SU-DHL-6 (cell line): ENCODE results near the gene PTPRN2.
A peak's percentile ranks its signal among the peaks of the same experiment; 100 is the strongest.

Experiments
- H2AFZ ChIP-seq: fragments of 200-600 bp; sonication (generic); 2 replicates; pipeline ENCODE4 v1.6.1; 2014; ENCODE audit warnings: low read depth, mild to moderate bottlenecking, moderate library complexity, mixed read lengths, antibody characterized with exemption, low read length; ENCODE audit not compliant: severe bottlenecking
- H3F3A ChIP-seq: fragments of 200-600 bp; shearing (Covaris generic); 2 replicates; pipeline ENCODE4 v1.6.0; 2016; ENCODE audit warnings: antibody characterized with exemption, mild to moderate bottlenecking; ENCODE audit not compliant: insufficient read depth
- H3K27ac ChIP-seq: fragments of 200-600 bp; sonication (generic); 2 replicates; pipeline ENCODE4 v1.5.1; 2016; ENCODE audit warnings: low read depth, mild to moderate bottlenecking, low read length, moderate library complexity, mixed read lengths
- H3K27me3 ChIP-seq: fragments of 200-600 bp; sonication (generic), shearing (Covaris generic); 2 replicates; pipeline ENCODE4 v1.6.0; 2014; ENCODE audit warnings: mild to moderate bottlenecking, low read length
- H3K36me3 ChIP-seq: fragments of 200-600 bp; sonication (generic); 2 replicates; pipeline ENCODE4 v1.6.1; 2014; ENCODE audit warnings: mild to moderate bottlenecking, low read length, mixed read lengths
- H3K4me2 ChIP-seq: fragments of 300-600, 200-600 bp; shearing (Covaris generic), sonication (generic); 2 replicates; pipeline ENCODE4 v1.6.0; 2014; ENCODE audit warnings: low read length, low read depth, mild to moderate bottlenecking; ENCODE audit not compliant: poor library complexity, severe bottlenecking
- H3K4me3 ChIP-seq: fragments of 200-600 bp; sonication (generic); 2 replicates; pipeline ENCODE4 v1.5.1; 2014; ENCODE audit warnings: antibody characterized with exemption, low read length, mild to moderate bottlenecking, mixed read lengths; ENCODE audit not compliant: insufficient read depth, poor library complexity, severe bottlenecking
- H3K79me2 ChIP-seq: fragments of 200-600 bp; sonication (generic); 2 replicates; pipeline ENCODE4 v1.6.1; 2014; ENCODE audit warnings: mild to moderate bottlenecking, low read length, moderate library complexity; ENCODE audit not compliant: insufficient read depth
- H3K9ac ChIP-seq: fragments of 200-600 bp; sonication (generic); 2 replicates; pipeline ENCODE4 v1.7.0; 2014; ENCODE audit warnings: mild to moderate bottlenecking, low read length
- H3K9me2 ChIP-seq: fragments of 200-600 bp; sonication (generic); replicated peaks from 2 replicates; pipeline ENCODE4 v1.6.1; 2014; ENCODE audit warnings: low read length; ENCODE audit not compliant: insufficient read depth
- H3K9me3 ChIP-seq: fragments of 200-600 bp; sonication (generic); 2 replicates; pipeline ENCODE4 v1.6.1; 2014; ENCODE audit warnings: low read length, mixed read lengths; ENCODE audit not compliant: insufficient read depth
- H4K20me1 ChIP-seq: fragments of 200-600 bp; sonication (generic); 2 replicates; pipeline ENCODE4 v1.6.1; 2014; ENCODE audit warnings: low read depth, mild to moderate bottlenecking, antibody characterized with exemption, low read length, moderate library complexity, mixed read lengths
- CTCF ChIP-seq: fragments of 200-600 bp; sonication (generic); IDR thresholded peaks from one replicate; pipeline ENCODE4 v1.5.1; 2017; ENCODE audit warnings: antibody characterized with exemption, mild to moderate bottlenecking, low read length, moderate library complexity; ENCODE audit not compliant: insufficient read depth, poor library complexity, severe bottlenecking
- EZH2phosphoT487 ChIP-seq: fragments of 200-600 bp; sonication (generic), shearing (Covaris generic); conservative IDR thresholded peaks from 2 replicates; pipeline ENCODE4 v1.6.1; 2018; ENCODE audit warnings: mild to moderate bottlenecking, antibody characterized with exemption, low read length, moderate library complexity, mixed read lengths

Gene PTPRN2

GRCh38 chr7:158542651-158543566 lies 44.7 kb downstream of the PTPRN2 start:
- Histone ChIP-seq H3K79me2 (no peaks in the 10 kb centered on the region), H3K27me3 (no peaks in the 10 kb centered on the region), H3K9me3 (no peaks in the 10 kb centered on the region), H3K9ac (no peak overlapping the region), H2AFZ (no peak overlapping the region), H3K4me2 (no peak overlapping the region), H3K4me3 (no peak overlapping the region), H3F3A (no peaks in the 10 kb centered on the region), H4K20me1 (no peaks in the 10 kb centered on the region), H3K9me2 (no peaks in the 10 kb centered on the region), H3K36me3 (no peaks in the 10 kb centered on the region), H3K27ac (no peak overlapping the region)
- TF ChIP-seq EZH2phosphoT487 (no peak), CTCF (no peak)

- H3K9me2 ChIP-seq, result no peaks in the 10 kb centered on the region
- no peaks in the 10 kb centered on the region for H3K36me3 ChIP-seq
- H3K79me2 ChIP-seq, result no peaks in the 10 kb centered on the region
- H3K27me3 ChIP-seq, result no peaks in the 10 kb centered on the region
- no peak for TF ChIP-seq EZH2phosphoT487
- no peak for TF ChIP-seq CTCF
- H2AFZ ChIP-seq, result peak overlapping the region; percentile 8
- no peaks in the 10 kb centered on the region for H3F3A ChIP-seq
- H3K4me3 ChIP-seq, result no peak overlapping the region
- peak overlapping the region; percentile 17; the same call in 1 of the 2 replicates for H3K9ac ChIP-seq
- no peaks in the 10 kb centered on the region for H3K9me3 ChIP-seq
- peak overlapping the region; percentile 30 for H3K4me2 ChIP-seq
- H3K27ac ChIP-seq, result peak overlapping the region; percentile 65
- H4K20me1 ChIP-seq, result no peaks in the 10 kb centered on the region
Observed at GRCh38 chr7:158541346-158542010, 46.1 kb downstream of the PTPRN2 start.

GRCh38 chr7:158539711-158540146 lies 47.9 kb downstream of the PTPRN2 start:
- Histone ChIP-seq H3K9ac (no peak overlapping the region), H3K4me3 (no peak overlapping the region), H4K20me1 (no peaks in the 10 kb centered on the region), H3K27ac (no peak overlapping the region), H2AFZ (no peak overlapping the region), H3F3A (no peaks in the 10 kb centered on the region), H3K9me2 (no peaks in the 10 kb centered on the region), H3K79me2 (no peaks in the 10 kb centered on the region), H3K4me2 (no peak overlapping the region), H3K27me3 (no peaks in the 10 kb centered on the region), H3K9me3 (no peaks in the 10 kb centered on the region), H3K36me3 (no peaks in the 10 kb centered on the region)
- TF ChIP-seq EZH2phosphoT487, result no peak
- no peak for TF ChIP-seq CTCF
